ENCODE measurements around the gene DAB2IP. TPM values are rescaled to one million over a fixed set of nuclear protein-coding genes. Genes with fewer than 3 reads are reported as not detected.

DAB2IP gene
- total and polyA plus RNA-seq, 2 experiments from 2014 or later, result 8.9 to 42.8 TPM

GRCh38 chr9:121631978-121632418 lies 19.4 kb upstream of the DAB2IP start (continued):
- TF ChIP-seq ZNF462 (CRISPR knock-in tag; IDR thresholded peaks at IDR 0.05), result no peak
- no peak for TF ChIP-seq EZH2 (IDR thresholded peaks at IDR 0.05; ENCODE audit: low read depth, unreplicated experiment)
- no peak for TF ChIP-seq NANOG (IDR thresholded peaks at IDR 0.05; ENCODE audit: borderline replicate concordance)
- no peak for TF ChIP-seq CTCF (conservative IDR thresholded peaks at IDR 0.05; ENCODE audit: low read depth in 2 of 2)
- TF ChIP-seq ZNF114 (CRISPR knock-in tag; IDR thresholded peaks at IDR 0.05), result no peak
- TF ChIP-seq POLR2AphosphoS5 (IDR thresholded peaks at IDR 0.05; ENCODE audit: low read depth), result no peak

GRCh38 chr9:121633119-121633714 lies 18.2 kb upstream of the DAB2IP start:
- Mint-ChIP-seq H3K27me3 (ENCODE audit: insufficient read depth, low read depth, poor library complexity) (peaks cover 7% of the 10 kb centered on the region), H3K36me3 (ENCODE audit: low read depth) (no peaks in the 10 kb centered on the region; the same call in 2 of the 3 replicates), H3K4me1 (peaks cover 45% of the 10 kb centered on the region), H3K9me3 (peaks cover 2% of the 10 kb centered on the region; the same call in 1 of the 3 replicates), H3K27ac (no peak overlapping the region), H3K4me3 (no peak overlapping the region)
- Histone ChIP-seq H2AFZ (no peak overlapping the region), H3K4me2 (no peak overlapping the region), H3F3A (replicated peaks; ENCODE audit: low read depth) (no peaks in the 10 kb centered on the region), H3K9me2 (ENCODE audit: insufficient read depth) (no peaks in the 10 kb centered on the region), H3K4me3 (no peak overlapping the region), H3K36me3 (ENCODE audit: insufficient read depth) (no peaks in the 10 kb centered on the region; the same call in 1 of the 2 replicates), H4K20me1 (replicated peaks; ENCODE audit: insufficient read depth) (peaks cover 7% of the 10 kb centered on the region; the same call in 1 of the 2 replicates), H3K4me1 (ENCODE audit: insufficient read depth) (peaks cover 4% of the 10 kb centered on the region; the same call in 1 of the 2 replicates), H3K27me3 (ENCODE audit: insufficient read depth) (no peaks in the 10 kb centered on the region), H3K79me2 (replicated peaks; ENCODE audit: insufficient read depth) (no peaks in the 10 kb centered on the region), H3K27ac (ENCODE audit: low read depth) (no peak overlapping the region)
- no peak for ATAC-seq
- DNase-seq (ENCODE audit: low spot score), result no peak
- no peak for TF ChIP-seq POLR2AphosphoS5 (IDR thresholded peaks at IDR 0.05; ENCODE audit: low read depth)
- no peak for TF ChIP-seq STAT1 (IDR thresholded peaks at IDR 0.05; ENCODE audit: unreplicated experiment)
- TF ChIP-seq CREB1 (CRISPR knock-in tag; IDR thresholded peaks at IDR 0.05; ENCODE audit: low read depth), result no peak
- no peak for TF ChIP-seq ETS1 (IDR thresholded peaks at IDR 0.05)
- no peak for TF ChIP-seq REST (IDR thresholded peaks at IDR 0.05; ENCODE audit: unreplicated experiment)
- no peak for TF ChIP-seq NANOG (IDR thresholded peaks at IDR 0.05; ENCODE audit: borderline replicate concordance)
- no peak for TF ChIP-seq EZH2phosphoT487 (IDR thresholded peaks at IDR 0.05; ENCODE audit: unreplicated experiment)
- no peak for TF ChIP-seq ZNF331 (CRISPR knock-in tag; IDR thresholded peaks at IDR 0.05; ENCODE audit: low read depth)
- TF ChIP-seq ZNF114 (CRISPR knock-in tag; IDR thresholded peaks at IDR 0.05), result no peak

Measured in GM23338 (cell line).